ENCODE results near the gene WNT8A. TPM values are rescaled to one million over a fixed set of nuclear protein-coding genes. Genes with fewer than 3 reads are reported as not detected.

Gene WNT8A
- total and polyA plus RNA-seq, 2 donors (not counting 1 experiment from before 2014, with no cell fraction given), result not detected

GRCh38 chr5:138109463-138110265 lies 25.8 kb downstream of the WNT8A start:
- H3K9me3 ChIP-seq (ENCODE audit: control extremely low read depth in 1 of 3, control insufficient read depth in 2 of 3, insufficient read depth in 1 of 3, low read length in 2 of 3), result no peaks in the 10 kb centered on the region
- Mint-ChIP-seq H3K27me3 (peaks cover 20% of the 10 kb centered on the region), H3K9me3 (ENCODE audit: insufficient read depth) (no peaks in the 10 kb centered on the region), H3K4me3 (no peak overlapping the region), H3K27ac (no peak overlapping the region), H3K4me1 (no peaks in the 10 kb centered on the region)
- peaks cover 0 to 5% (median 3%) of the 10 kb centered on the region in 4 experiments for H3K27me3 ChIP-seq (replicated peaks in 1 of 4; ENCODE audit: control extremely low read depth in 1 of 4, control insufficient read depth in 3 of 4, insufficient read depth in 4 of 4, low read length in 3 of 4)
- H4K20me1 ChIP-seq (ENCODE audit: control insufficient read depth, insufficient read depth, low read length, poor library complexity, severe bottlenecking), result no peaks in the 10 kb centered on the region
- no peak overlapping the region for H3K27ac ChIP-seq (ENCODE audit: low read length in 2 of 2)
- no peaks in the 10 kb centered on the region for H3K4me1 ChIP-seq (ENCODE audit: control insufficient read depth in 2 of 2, insufficient read depth in 2 of 2, low read length in 2 of 2)
- ChIA-PET CTCF (interaction anchor here (0.6 to 2.1 kb wide), 5 partner anchors 17 to 41 kb away, joined by 3 to 7 read pairs (median 4); no protein-coding TSS in a partner anchor), POLR2A (no interaction called here)
- intact Hi-C loops (cut with micrococcal nuclease), result no loop called here
- no peaks in the 10 kb centered on the region for H3K79me2 ChIP-seq (ENCODE audit: control insufficient read depth, insufficient read depth, low read length)
- H3K4me3 ChIP-seq (ENCODE audit: control extremely low read depth in 1 of 5, extremely low read depth in 1 of 5, insufficient read depth in 1 of 5, low read depth in 2 of 5, low read length in 4 of 5), result no peak overlapping the region
- no peak for DNase-seq
- TF ChIP-seq EZH2 (IDR thresholded peaks at IDR 0.05; ENCODE audit: borderline replicate concordance, insufficient read depth, low read depth, low read length, poor library complexity, severe bottlenecking) (no peak), CTCF (IDR thresholded peaks at IDR 0.05) (no peak)
- no peak for ATAC-seq (ENCODE audit: low read depth)
- H3K36me3 ChIP-seq (replicated peaks in 1 of 2; ENCODE audit: control extremely low read depth in 1 of 2, control insufficient read depth in 1 of 2, extremely low read depth in 1 of 2, insufficient read depth in 2 of 2, low read length in 1 of 2), result no peaks in the 10 kb centered on the region
- no peak overlapping the region for H3K9ac ChIP-seq (ENCODE audit: low read length)
- WGBS (ENCODE audit: insufficient coverage), result no CpG with 5 or more reads among the region's 1 CpG
- no peak overlapping the region for H3K4me2 ChIP-seq (replicated peaks; ENCODE audit: low read depth, low read length, poor library complexity, severe bottlenecking)
- H2AFZ ChIP-seq (ENCODE audit: insufficient read depth, low read depth, low read length, poor library complexity, severe bottlenecking), result no peak overlapping the region

GRCh38 chr5:138110266-138110963 lies 26.6 kb downstream of the WNT8A start:
- H3K27ac Mint-ChIP-seq, result no peak overlapping the region
- no peaks in the 10 kb centered on the region for H3K9me3 Mint-ChIP-seq (ENCODE audit: insufficient read depth)
- intact Hi-C loops (cut with micrococcal nuclease), result no loop called here
- no peak overlapping the region for H2AFZ ChIP-seq (ENCODE audit: insufficient read depth, low read depth, low read length, poor library complexity, severe bottlenecking)
- no peaks in the 10 kb centered on the region for H3K79me2 ChIP-seq (ENCODE audit: control insufficient read depth, insufficient read depth, low read length)
- no peak overlapping the region for H3K4me3 Mint-ChIP-seq
- ChIA-PET POLR2A (no interaction called here), CTCF (interaction anchor here (0.6 to 2.1 kb wide), 4 partner anchors 16 to 41 kb away, joined by 3 to 7 read pairs (median 6); no protein-coding TSS in a partner anchor)
- H3K27me3 ChIP-seq (replicated peaks in 1 of 4; ENCODE audit: control extremely low read depth in 1 of 4, control insufficient read depth in 3 of 4, insufficient read depth in 4 of 4, low read length in 3 of 4), result peaks cover 0 to 5% (median 3%) of the 10 kb centered on the region in 4 experiments
- ATAC-seq (ENCODE audit: low read depth), result no peak
- H3K9ac ChIP-seq (ENCODE audit: low read length), result no peak overlapping the region
- no peaks in the 10 kb centered on the region for H4K20me1 ChIP-seq (ENCODE audit: control insufficient read depth, insufficient read depth, low read length, poor library complexity, severe bottlenecking)
- H3K27ac ChIP-seq (ENCODE audit: low read length in 2 of 2), result no peak overlapping the region
- H3K27me3 Mint-ChIP-seq, result peaks cover 20% of the 10 kb centered on the region
- WGBS (ENCODE audit: insufficient coverage), result no CpG with 5 or more reads among the region's 4 CpGs
- no peaks in the 10 kb centered on the region for H3K4me1 Mint-ChIP-seq
- H3K4me2 ChIP-seq (replicated peaks; ENCODE audit: low read depth, low read length, poor library complexity, severe bottlenecking), result no peak overlapping the region
- H3K4me1 ChIP-seq (ENCODE audit: control insufficient read depth in 2 of 2, insufficient read depth in 2 of 2, low read length in 2 of 2), result no peaks in the 10 kb centered on the region
- DNase-seq, result no peak
- H3K36me3 ChIP-seq (replicated peaks in 1 of 2; ENCODE audit: control extremely low read depth in 1 of 2, control insufficient read depth in 1 of 2, extremely low read depth in 1 of 2, insufficient read depth in 2 of 2, low read length in 1 of 2), result no peaks in the 10 kb centered on the region
- H3K4me3 ChIP-seq (ENCODE audit: control extremely low read depth in 1 of 5, extremely low read depth in 1 of 5, insufficient read depth in 1 of 5, low read depth in 2 of 5, low read length in 4 of 5), result no peak overlapping the region
- H3K9me3 ChIP-seq (ENCODE audit: control extremely low read depth in 1 of 3, control insufficient read depth in 2 of 3, insufficient read depth in 1 of 3, low read length in 2 of 3), result no peaks in the 10 kb centered on the region
- TF ChIP-seq CTCF (IDR thresholded peaks at IDR 0.05), result no peak
- no peak for TF ChIP-seq EZH2 (IDR thresholded peaks at IDR 0.05; ENCODE audit: borderline replicate concordance, insufficient read depth, low read depth, low read length, poor library complexity, severe bottlenecking)
